Activated naive CD4-positive, alpha-beta T cell treated with anti-CD3 and anti-CD28 coated beads, Interleukin-2, amount 10 ng/mL, durations not matched to agents 7 days and 5 days (primary cell): ENCODE results near the gene GNA12.
"Not testable (repeated sequence)": the region's sequence is repeated elsewhere in the genome, so short reads cannot be mapped to it uniquely, and the experiment has no call there.

ENCODE experiments used
- CTCF ChIA-PET: fragments of 350-600 bp; sonication (Branson Sonifier 250); formaldehyde crosslinking; loops from one replicate; lab custom pipeline; 2021; ENCODE audit warnings: antibody characterized with exemption; lab: Charles Lee
- DNase-seq: peaks from one replicate; pipeline ENCODE4 v3.0.0-alpha.2; 2020
- H3K27ac Mint-ChIP-seq: one replicate; pipeline ENCODE4 v1.8.0; 2021; ENCODE audit warnings: mild to moderate bottlenecking, moderate library complexity, mixed read lengths
- H3K27me3 Mint-ChIP-seq: one replicate; pipeline ENCODE4 v1.8.0; 2021; ENCODE audit warnings: mild to moderate bottlenecking, mixed read lengths
- H3K36me3 Mint-ChIP-seq: one replicate; pipeline ENCODE4 v1.8.0; 2021; ENCODE audit warnings: mixed read lengths
- H3K4me1 Mint-ChIP-seq: one replicate; pipeline ENCODE4 v1.8.0; 2021; ENCODE audit warnings: mixed read lengths
- H3K4me3 Mint-ChIP-seq: one replicate; pipeline ENCODE4 v1.8.0; 2021; ENCODE audit warnings: mild to moderate bottlenecking, moderate library complexity, mixed read lengths
- H3K9me3 Mint-ChIP-seq: one replicate; pipeline ENCODE4 v1.8.0; 2021; ENCODE audit warnings: mixed read lengths

GNA12 gene

GRCh38 chr7:2734751-2735571 lies 109.1 kb downstream of the GNA12 start:
- no peak overlapping the region for H3K4me3 Mint-ChIP-seq
- H3K36me3 Mint-ChIP-seq = peaks cover 5% of the 10 kb centered on the region
- CTCF ChIA-PET = interaction anchor here (0.8 to 1.2 kb wide), 3 partner anchors 19 to 117 kb away, joined by 3 read pairs; no protein-coding TSS in a partner anchor
- DNase-seq = no peak
- H3K27ac Mint-ChIP-seq = no peak overlapping the region
- no peaks in the 10 kb centered on the region for H3K9me3 Mint-ChIP-seq
- peaks cover 22% of the 10 kb centered on the region for H3K4me1 Mint-ChIP-seq
- H3K27me3 Mint-ChIP-seq = peaks cover 3% of the 10 kb centered on the region

GRCh38 chr7:2734084-2734686 lies 109.9 kb downstream of the GNA12 start:
- H3K4me1 Mint-ChIP-seq = peaks cover 22% of the 10 kb centered on the region
- H3K27me3 Mint-ChIP-seq = peaks cover 3% of the 10 kb centered on the region
- DNase-seq = no peak
- CTCF ChIA-PET = interaction anchor here (1.2 kb wide), 1 partner anchor 118 kb away, joined by 3 read pairs; no protein-coding TSS in a partner anchor
- no peak overlapping the region for H3K27ac Mint-ChIP-seq
- no peaks in the 10 kb centered on the region for H3K9me3 Mint-ChIP-seq
- H3K36me3 Mint-ChIP-seq = peaks cover 5% of the 10 kb centered on the region
- H3K4me3 Mint-ChIP-seq = no peak overlapping the region

GRCh38 chr7:2732959-2733584 lies 111.0 kb downstream of the GNA12 start:
- peaks cover 22% of the 10 kb centered on the region for H3K4me1 Mint-ChIP-seq
- H3K9me3 Mint-ChIP-seq = no peaks in the 10 kb centered on the region
- peaks cover 5% of the 10 kb centered on the region for H3K36me3 Mint-ChIP-seq
- CTCF ChIA-PET = no interaction called here
- no peak overlapping the region for H3K4me3 Mint-ChIP-seq
- peaks cover 3% of the 10 kb centered on the region for H3K27me3 Mint-ChIP-seq
- DNase-seq = no peak
- H3K27ac Mint-ChIP-seq = no peak overlapping the region

GRCh38 chr7:2732388-2732787 lies 111.7 kb downstream of the GNA12 start:
- Mint-ChIP-seq H3K4me3 (no peak overlapping the region), H3K4me1 (peaks cover 22% of the 10 kb centered on the region), H3K27me3 (peaks cover 3% of the 10 kb centered on the region), H3K9me3 (no peaks in the 10 kb centered on the region), H3K27ac (no peak overlapping the region), H3K36me3 (peaks cover 5% of the 10 kb centered on the region)
- DNase-seq = no peak
- CTCF ChIA-PET = no interaction called here

- DNase-seq = no peak
- no peaks in the 10 kb centered on the region for H3K9me3 Mint-ChIP-seq
- peaks cover 3% of the 10 kb centered on the region for H3K27me3 Mint-ChIP-seq
- peaks cover 6% of the 10 kb centered on the region for H3K36me3 Mint-ChIP-seq
- peaks cover 22% of the 10 kb centered on the region for H3K4me1 Mint-ChIP-seq
- H3K4me3 Mint-ChIP-seq = no peak overlapping the region
- H3K27ac Mint-ChIP-seq = no peak overlapping the region
- CTCF ChIA-PET = no interaction called here
Observed at GRCh38 chr7:2730846-2731770, 113.0 kb downstream of the GNA12 start.

- peaks cover 6% of the 10 kb centered on the region for H3K36me3 Mint-ChIP-seq
- peaks cover 2% of the 10 kb centered on the region for H3K27me3 Mint-ChIP-seq
- H3K27ac Mint-ChIP-seq = no peak overlapping the region
- no peaks in the 10 kb centered on the region for H3K9me3 Mint-ChIP-seq
- no peak overlapping the region for H3K4me3 Mint-ChIP-seq
- peaks cover 20% of the 10 kb centered on the region for H3K4me1 Mint-ChIP-seq
- DNase-seq = no peak
- CTCF ChIA-PET = interaction anchor here (2.5 kb wide), 1 partner anchor 12 kb away, joined by 11 read pairs; no protein-coding TSS in a partner anchor
Observed at GRCh38 chr7:2729893-2730716, 114.0 kb downstream of the GNA12 start.

- no peak overlapping the region for H3K27ac Mint-ChIP-seq
- H3K9me3 Mint-ChIP-seq = no peaks in the 10 kb centered on the region
- no peak overlapping the region for H3K4me3 Mint-ChIP-seq
- H3K27me3 Mint-ChIP-seq = no peaks in the 10 kb centered on the region
- CTCF ChIA-PET = interaction anchor here (2.5 kb wide), 1 partner anchor 11 kb away, joined by 11 read pairs; no protein-coding TSS in a partner anchor
- H3K4me1 Mint-ChIP-seq = peaks cover 12% of the 10 kb centered on the region
- peaks cover 6% of the 10 kb centered on the region for H3K36me3 Mint-ChIP-seq
- no peak for DNase-seq
Observed at GRCh38 chr7:2729031-2729892, 114.8 kb downstream of the GNA12 start.

GRCh38 chr7:2728316-2729030 lies 115.6 kb downstream of the GNA12 start:
- no peak overlapping the region for H3K27ac Mint-ChIP-seq
- no peak overlapping the region for H3K4me3 Mint-ChIP-seq
- peaks cover 8% of the 10 kb centered on the region for H3K4me1 Mint-ChIP-seq
- CTCF ChIA-PET = interaction anchor here (2.5 kb wide), 1 partner anchor 10 kb away, joined by 11 read pairs; no protein-coding TSS in a partner anchor
- no peaks in the 10 kb centered on the region for H3K9me3 Mint-ChIP-seq
- peaks cover 6% of the 10 kb centered on the region for H3K36me3 Mint-ChIP-seq
- no peaks in the 10 kb centered on the region for H3K27me3 Mint-ChIP-seq
- no peak for DNase-seq

GRCh38 chr7:2727206-2727605 lies 116.9 kb downstream of the GNA12 start:
- H3K27me3 Mint-ChIP-seq, DNase-seq, H3K27ac Mint-ChIP-seq, H3K9me3 Mint-ChIP-seq, H3K36me3 Mint-ChIP-seq, H3K4me3 Mint-ChIP-seq, H3K4me1 Mint-ChIP-seq: not testable (repeated sequence)
- CTCF ChIA-PET = interaction anchor here (2.5 kb wide), 1 partner anchor 9 kb away, joined by 11 read pairs; no protein-coding TSS in a partner anchor

GRCh38 chr7:2726316-2727018 lies 117.6 kb downstream of the GNA12 start:
- Mint-ChIP-seq H3K4me3 (no peak overlapping the region), H3K27me3 (no peaks in the 10 kb centered on the region), H3K36me3 (peaks cover 2% of the 10 kb centered on the region), H3K27ac (no peak overlapping the region), H3K9me3 (no peaks in the 10 kb centered on the region), H3K4me1 (peaks cover under 1% of the 10 kb centered on the region)
- DNase-seq = no peak
- CTCF ChIA-PET = no interaction called here
